Heart left ventricle (tissue), 13 donors: ENCODE results near the gene GPX1.

Experiments
- CTCF ChIP-seq, 12 donors: fragments of 200-600 bp; sonication (generic) in 4 of 12; IDR thresholded peaks; one replicate each; pipeline versions ENCODE4 v1.5.0 to v1.8.0; 2018 to 2022; ENCODE audit warnings: antibody characterized with exemption in 12 of 12, mild to moderate bottlenecking in 5 of 12
- POLR2A ChIP-seq, 2 donors: fragments of 450-650 bp; IDR thresholded peaks; one replicate each; pipeline ENCODE4 v1.6.1; 2017; ENCODE audit warnings: antibody characterized with exemption in 2 of 2, mild to moderate bottlenecking in 2 of 2, moderate library complexity in 2 of 2
- donor health status: ischemic (EF 13 %, LVEDD 7.1; RV severe dilation, severe dysfunction).
- donor health status: DM: no; HTN: yes; CAD: no.
- donor health status: DM: no; HTN: no; CAD: no.
- donor health status: ischemic (EF 25% LVEDD 6.9; RV normal size, moderate dysfunction).
- donor health status: ischemic (EF 25% LVEDD 5.7; RV mildly dilated, moderate dysfunction).
- donor health status: ischemic (EF 35%, LVEDD 5.7; RV mildly dilated, moderate dysfunction).
- donor health status: nonischemic (EF 11% LVEDD 7.7; RV severe dilation, severe dysfunction).
- donor health status: DM: yes; HTN: yes; CAD: no.
- donor health status: PGD.
- donor health status: ischemic (EF 29% LVEDD 5.4; RV normal size, mild dysfunction).
- donor health status: nonischemic (EF 23%, LVEDD 6.1; RV moderate dilation, normal function).

- TF ChIP-seq CTCF (IDR thresholded peaks at IDR 0.05) (peak; percentile 20 to 78 (median 28)), POLR2A (IDR thresholded peaks at IDR 0.05) (peak in 1 of 2 donors; percentile 69)
Measured at GRCh38 chr3:49339941-49340800, 18.0 kb downstream of the GPX1 start, which contains the start of gene USP4.
